KMS-11 (cell line): Measurements from ENCODE around the gene POLR3A.

Experiments
- H2AFZ ChIP-seq: fragments of 200-600 bp; sonication (generic); 2 replicates; pipeline ENCODE4 v1.6.1; 2016; ENCODE audit warnings: antibody characterized with exemption, mixed run types, low read depth
- H3K27ac ChIP-seq: fragments of 200-600 bp; sonication (generic); 2 replicates; pipeline ENCODE4 v1.6.1; 2016; ENCODE audit warnings: mild to moderate bottlenecking, mixed run types
- H3K27me3 ChIP-seq: fragments of 200-600 bp; sonication (generic); 2 replicates; pipeline ENCODE4 v1.6.1; 2017; ENCODE audit warnings: mild to moderate bottlenecking, low read depth, mixed run types, moderate library complexity; ENCODE audit not compliant: insufficient read depth
- H3K36me3 ChIP-seq: fragments of 200-600 bp; sonication (generic); 2 replicates; pipeline ENCODE4 v1.6.1; 2017; ENCODE audit warnings: mild to moderate bottlenecking, mixed run types; ENCODE audit not compliant: insufficient read depth
- H3K4me1 ChIP-seq: fragments of 200-600 bp; sonication (generic); 2 replicates; pipeline ENCODE4 v1.6.1; 2016; ENCODE audit warnings: mild to moderate bottlenecking, low read depth, mixed run types; ENCODE audit not compliant: poor library complexity, severe bottlenecking
- H3K4me2 ChIP-seq: fragments of 200-600 bp; sonication (generic); 2 replicates; pipeline ENCODE4 v1.7.0; 2016; ENCODE audit warnings: mild to moderate bottlenecking, mixed run types
- H3K4me3 ChIP-seq: fragments of 200-600 bp; sonication (generic); IDR thresholded peaks from 2 replicates; pipeline ENCODE4 v1.6.1; 2017; ENCODE audit warnings: low read depth, low read length, mixed read lengths; ENCODE audit not compliant: insufficient read depth
- H3K79me2 ChIP-seq: fragments of 200-600 bp; sonication (generic); 2 replicates; pipeline ENCODE4 v1.6.1; 2016; ENCODE audit warnings: low read depth, mixed run types; ENCODE audit not compliant: insufficient read depth
- H3K9ac ChIP-seq: fragments of 200-600 bp; sonication (generic); 2 replicates; pipeline ENCODE4 v1.6.1; 2016; ENCODE audit warnings: mild to moderate bottlenecking, mixed run types
- H4K20me1 ChIP-seq: fragments of 200-600 bp; sonication (generic); 2 replicates; pipeline ENCODE4 v1.6.1; 2016; ENCODE audit warnings: mild to moderate bottlenecking, mixed run types; ENCODE audit not compliant: insufficient read depth
- TF ChIP-seq, protein P1 (sequence below): fragments of 200-600 bp; sonication (generic); conservative IDR thresholded peaks from 2 replicates; pipeline ENCODE4 v1.6.1; 2017; ENCODE audit warnings: low read depth, mild to moderate bottlenecking, antibody characterized with exemption, low read length, moderate library complexity, mixed read lengths

The POLR3A gene

DNA sequence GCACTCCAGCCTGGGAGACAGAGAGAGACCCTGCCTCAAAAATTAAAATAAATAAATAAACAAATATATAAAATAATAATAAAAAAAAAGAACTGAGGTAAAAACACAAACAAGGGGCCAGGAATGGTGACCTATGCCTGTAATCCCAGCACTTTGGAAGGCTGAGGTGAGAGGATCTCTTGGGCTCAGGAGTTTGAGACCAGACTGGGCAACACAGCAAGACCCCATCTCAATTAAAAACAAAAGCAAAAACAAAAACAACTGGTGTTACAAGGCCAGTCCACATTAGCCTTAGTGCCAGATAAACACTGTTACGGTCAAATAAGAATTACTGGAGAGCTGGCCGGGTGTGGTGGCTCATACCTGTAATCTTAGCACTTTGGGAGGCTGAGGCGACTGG, 5.6 kb downstream of the POLR3A start:
- H3K4me3 ChIP-seq, result no peak overlapping the region
- peaks cover 6% of the 10 kb centered on the region for H3K4me1 ChIP-seq
- no peak overlapping the region for H3K9ac ChIP-seq
- H3K79me2 ChIP-seq, result peaks cover 21% of the 10 kb centered on the region
- H3K27me3 ChIP-seq, result no peaks in the 10 kb centered on the region
- H3K27ac ChIP-seq, result no peak overlapping the region
- H4K20me1 ChIP-seq, result no peaks in the 10 kb centered on the region
- H3K36me3 ChIP-seq, result peaks cover 17% of the 10 kb centered on the region; the same call in 1 of the 2 replicates
- TF ChIP-seq, protein P1, sequence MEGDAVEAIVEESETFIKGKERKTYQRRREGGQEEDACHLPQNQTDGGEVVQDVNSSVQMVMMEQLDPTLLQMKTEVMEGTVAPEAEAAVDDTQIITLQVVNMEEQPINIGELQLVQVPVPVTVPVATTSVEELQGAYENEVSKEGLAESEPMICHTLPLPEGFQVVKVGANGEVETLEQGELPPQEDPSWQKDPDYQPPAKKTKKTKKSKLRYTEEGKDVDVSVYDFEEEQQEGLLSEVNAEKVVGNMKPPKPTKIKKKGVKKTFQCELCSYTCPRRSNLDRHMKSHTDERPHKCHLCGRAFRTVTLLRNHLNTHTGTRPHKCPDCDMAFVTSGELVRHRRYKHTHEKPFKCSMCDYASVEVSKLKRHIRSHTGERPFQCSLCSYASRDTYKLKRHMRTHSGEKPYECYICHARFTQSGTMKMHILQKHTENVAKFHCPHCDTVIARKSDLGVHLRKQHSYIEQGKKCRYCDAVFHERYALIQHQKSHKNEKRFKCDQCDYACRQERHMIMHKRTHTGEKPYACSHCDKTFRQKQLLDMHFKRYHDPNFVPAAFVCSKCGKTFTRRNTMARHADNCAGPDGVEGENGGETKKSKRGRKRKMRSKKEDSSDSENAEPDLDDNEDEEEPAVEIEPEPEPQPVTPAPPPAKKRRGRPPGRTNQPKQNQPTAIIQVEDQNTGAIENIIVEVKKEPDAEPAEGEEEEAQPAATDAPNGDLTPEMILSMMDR, result no peak
- no peak overlapping the region for H2AFZ ChIP-seq
- H3K4me2 ChIP-seq, result no peak overlapping the region

GRCh38 chr10:78021201-78021600, 8.1 kb downstream of the POLR3A start:
- no peak overlapping the region for H3K4me2 ChIP-seq
- H3K9ac ChIP-seq, result no peak overlapping the region
- H2AFZ ChIP-seq, result no peak overlapping the region
- H3K27me3 ChIP-seq, result no peaks in the 10 kb centered on the region
- no peaks in the 10 kb centered on the region for H3K79me2 ChIP-seq
- H3K4me3 ChIP-seq, result no peak overlapping the region
- H3K36me3 ChIP-seq, result peaks cover 17% of the 10 kb centered on the region; the same call in 1 of the 2 replicates
- no peaks in the 10 kb centered on the region for H4K20me1 ChIP-seq
- H3K4me1 ChIP-seq, result no peaks in the 10 kb centered on the region
- TF ChIP-seq, protein P1, result no peak
- H3K27ac ChIP-seq, result no peak overlapping the region

DNA sequence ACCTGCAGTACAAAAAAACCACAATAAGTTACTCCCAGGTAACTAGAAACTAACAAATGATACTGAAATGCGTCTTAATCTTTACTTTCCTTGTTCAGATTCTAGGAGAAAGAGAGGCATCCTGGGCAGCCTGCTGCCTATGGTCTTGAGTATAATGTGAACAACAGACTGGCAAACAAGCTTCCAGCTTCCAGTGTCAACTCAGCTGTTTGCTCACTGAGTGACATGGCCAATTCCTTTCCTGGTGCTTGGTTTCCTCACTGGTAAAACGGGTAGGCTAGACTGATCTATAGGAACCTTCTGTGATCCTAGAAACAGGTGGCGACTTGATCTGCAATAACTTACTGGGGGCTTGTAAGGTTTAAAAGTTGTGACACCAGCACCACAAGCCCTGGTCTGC, 10.1 kb downstream of the POLR3A start:
- Histone ChIP-seq H3K9ac (no peak overlapping the region), H3K27me3 (no peaks in the 10 kb centered on the region), H4K20me1 (no peaks in the 10 kb centered on the region), H3K4me2 (no peak overlapping the region), H3K27ac (no peak overlapping the region), H3K79me2 (no peaks in the 10 kb centered on the region), H2AFZ (no peak overlapping the region), H3K4me3 (no peak overlapping the region), H3K36me3 (peaks cover 9% of the 10 kb centered on the region; the same call in 1 of the 2 replicates), H3K4me1 (no peaks in the 10 kb centered on the region)
- TF ChIP-seq, protein P1, result no peak

GRCh38 chr10:78017856-78018255, 11.5 kb downstream of the POLR3A start:
- no peak overlapping the region for H2AFZ ChIP-seq
- H3K9ac ChIP-seq, result no peak overlapping the region
- H4K20me1 ChIP-seq, result no peaks in the 10 kb centered on the region
- TF ChIP-seq, protein P1, result no peak
- H3K4me3 ChIP-seq, result no peak overlapping the region
- no peaks in the 10 kb centered on the region for H3K27me3 ChIP-seq
- H3K36me3 ChIP-seq, result no peaks in the 10 kb centered on the region; the same call in 1 of the 2 replicates
- no peaks in the 10 kb centered on the region for H3K4me1 ChIP-seq
- no peak overlapping the region for H3K27ac ChIP-seq
- no peaks in the 10 kb centered on the region for H3K79me2 ChIP-seq
- no peak overlapping the region for H3K4me2 ChIP-seq

GRCh38 chr10:78015546-78015945, 13.8 kb downstream of the POLR3A start:
- no peak overlapping the region for H3K4me2 ChIP-seq
- H3K27me3 ChIP-seq, result no peaks in the 10 kb centered on the region
- no peak overlapping the region for H2AFZ ChIP-seq
- no peaks in the 10 kb centered on the region for H4K20me1 ChIP-seq
- H3K27ac ChIP-seq, result no peak overlapping the region
- no peak overlapping the region for H3K9ac ChIP-seq
- H3K4me1 ChIP-seq, result no peaks in the 10 kb centered on the region
- no peak overlapping the region for H3K4me3 ChIP-seq
- TF ChIP-seq, protein P1, result no peak
- H3K79me2 ChIP-seq, result no peaks in the 10 kb centered on the region
- H3K36me3 ChIP-seq, result no peaks in the 10 kb centered on the region; the same call in 1 of the 2 replicates
